HG03196 (cell line): ENCODE data around the gene SKIC2.
A peak's percentile ranks its signal among the peaks of the same experiment; 100 is the strongest.

Experiments
- ATAC-seq: cut with Tn5 transposase; IDR thresholded peaks from one replicate; pipeline ENCODE4 v1.9.1; 2021; ENCODE audit not compliant: unreplicated experiment

SKIC2 gene

DNA sequence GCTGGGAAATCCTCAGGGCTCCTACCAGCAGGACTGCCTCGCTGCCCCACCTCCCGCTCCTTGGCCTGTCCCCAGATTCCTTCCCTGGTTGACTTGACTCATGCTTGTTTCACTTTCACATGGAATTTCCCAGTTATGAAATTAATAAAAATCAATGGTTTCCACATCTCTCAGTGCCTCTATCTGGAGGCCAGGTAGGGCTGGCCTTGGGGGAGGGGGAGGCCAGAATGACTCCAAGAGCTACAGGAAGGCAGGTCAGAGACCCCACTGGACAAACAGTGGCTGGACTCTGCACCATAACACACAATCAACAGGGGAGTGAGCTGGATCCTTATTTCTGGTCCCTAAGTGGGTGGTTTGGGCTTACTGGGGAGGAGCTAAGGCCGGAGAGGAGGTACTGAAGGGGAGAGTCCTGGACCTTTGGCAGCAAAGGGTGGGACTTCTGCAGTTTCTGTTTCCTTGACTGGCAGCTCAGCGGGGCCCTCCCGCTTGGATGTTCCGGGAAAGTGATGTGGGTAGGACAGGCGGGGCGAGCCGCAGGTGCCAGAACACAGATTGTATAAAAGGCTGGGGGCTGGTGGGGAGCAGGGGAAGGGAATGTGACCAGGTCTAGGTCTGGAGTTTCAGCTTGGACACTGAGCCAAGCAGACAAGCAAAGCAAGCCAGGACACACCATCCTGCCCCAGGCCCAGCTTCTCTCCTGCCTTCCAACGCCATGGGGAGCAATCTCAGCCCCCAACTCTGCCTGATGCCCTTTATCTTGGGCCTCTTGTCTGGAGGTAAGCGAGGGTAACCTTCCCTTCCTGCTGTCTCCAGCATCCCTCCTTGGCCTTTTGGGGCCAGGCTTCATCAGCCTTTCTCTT lies 13.2 kb upstream of the SKIC2 start, which contains the start of gene CFB:
Gene CFB (plus strand): TSS at position 589 of the 863 bp plus-strand sequence. CDS start 127 bp downstream, at position 716.
- ATAC-seq, result no peak

DNA sequence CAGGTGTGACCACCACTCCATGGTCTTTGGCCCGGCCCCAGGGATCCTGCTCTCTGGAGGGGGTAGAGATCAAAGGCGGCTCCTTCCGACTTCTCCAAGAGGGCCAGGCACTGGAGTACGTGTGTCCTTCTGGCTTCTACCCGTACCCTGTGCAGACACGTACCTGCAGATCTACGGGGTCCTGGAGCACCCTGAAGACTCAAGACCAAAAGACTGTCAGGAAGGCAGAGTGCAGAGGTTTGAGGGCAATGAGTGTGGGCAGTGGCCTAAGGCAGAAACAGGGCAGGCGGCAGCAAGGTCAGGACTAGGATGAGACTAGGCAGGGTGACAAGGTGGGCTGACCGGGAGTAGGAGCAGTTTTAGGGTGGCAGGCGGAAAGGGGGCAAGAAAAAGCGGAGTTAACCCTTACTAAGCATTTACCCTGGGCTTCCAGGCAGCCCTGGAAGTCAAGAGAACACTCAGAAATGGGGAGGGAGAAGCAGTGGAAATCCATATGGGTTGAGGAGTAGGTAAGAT lies 12.5 kb upstream of the SKIC2 start:
- no peak for ATAC-seq

DNA sequence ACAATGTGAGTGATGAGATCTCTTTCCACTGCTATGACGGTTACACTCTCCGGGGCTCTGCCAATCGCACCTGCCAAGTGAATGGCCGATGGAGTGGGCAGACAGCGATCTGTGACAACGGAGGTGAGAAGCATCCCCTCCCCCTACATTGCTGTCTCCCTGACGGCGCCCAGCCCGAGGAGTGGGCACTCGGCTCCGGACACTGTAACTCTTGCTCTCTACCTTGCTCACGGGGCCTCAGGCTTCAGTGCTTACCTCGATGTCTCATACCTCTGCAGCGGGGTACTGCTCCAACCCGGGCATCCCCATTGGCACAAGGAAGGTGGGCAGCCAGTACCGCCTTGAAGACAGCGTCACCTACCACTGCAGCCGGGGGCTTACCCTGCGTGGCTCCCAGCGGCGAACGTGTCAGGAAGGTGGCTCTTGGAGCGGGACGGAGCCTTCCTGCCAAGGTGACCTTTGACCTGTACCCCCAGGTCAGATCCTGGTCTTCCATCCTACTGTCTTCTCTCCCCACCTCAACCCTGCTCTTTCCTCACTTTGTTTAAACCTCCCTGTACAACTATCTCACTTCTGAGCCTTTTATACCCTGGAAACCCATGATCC lies 11.8 kb upstream of the SKIC2 start:
- no peak for ATAC-seq

DNA sequence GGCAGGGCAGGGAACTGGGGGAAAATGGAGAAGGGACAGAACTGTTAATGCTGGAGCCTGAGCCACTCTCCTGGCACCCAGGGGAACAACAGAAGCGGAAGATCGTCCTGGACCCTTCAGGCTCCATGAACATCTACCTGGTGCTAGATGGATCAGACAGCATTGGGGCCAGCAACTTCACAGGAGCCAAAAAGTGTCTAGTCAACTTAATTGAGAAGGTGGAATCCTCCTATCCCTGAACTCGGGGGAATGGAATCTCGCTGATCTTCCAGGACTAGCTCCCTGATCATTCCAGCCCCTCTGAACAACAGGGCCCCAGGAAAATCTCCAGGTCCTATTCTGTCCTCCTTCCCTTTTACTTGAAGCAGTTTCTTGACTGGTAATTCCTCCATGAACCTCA lies 11.1 kb upstream of the SKIC2 start:
- ATAC-seq, result no peak

DNA sequence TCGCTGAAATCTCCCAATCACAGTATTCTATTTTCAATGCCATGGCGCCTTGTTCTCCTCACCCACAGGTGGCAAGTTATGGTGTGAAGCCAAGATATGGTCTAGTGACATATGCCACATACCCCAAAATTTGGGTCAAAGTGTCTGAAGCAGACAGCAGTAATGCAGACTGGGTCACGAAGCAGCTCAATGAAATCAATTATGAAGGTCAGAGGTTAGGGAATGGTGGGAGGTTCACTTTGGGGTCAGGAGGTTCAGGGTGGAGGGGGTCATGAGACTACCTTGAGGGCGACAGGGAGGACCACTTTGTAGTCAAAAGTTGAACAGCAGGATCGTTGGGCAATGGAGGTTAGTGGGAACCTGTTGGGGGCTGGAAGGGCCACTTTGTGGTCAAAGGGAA lies 10.7 kb upstream of the SKIC2 start:
- no peak for ATAC-seq

DNA sequence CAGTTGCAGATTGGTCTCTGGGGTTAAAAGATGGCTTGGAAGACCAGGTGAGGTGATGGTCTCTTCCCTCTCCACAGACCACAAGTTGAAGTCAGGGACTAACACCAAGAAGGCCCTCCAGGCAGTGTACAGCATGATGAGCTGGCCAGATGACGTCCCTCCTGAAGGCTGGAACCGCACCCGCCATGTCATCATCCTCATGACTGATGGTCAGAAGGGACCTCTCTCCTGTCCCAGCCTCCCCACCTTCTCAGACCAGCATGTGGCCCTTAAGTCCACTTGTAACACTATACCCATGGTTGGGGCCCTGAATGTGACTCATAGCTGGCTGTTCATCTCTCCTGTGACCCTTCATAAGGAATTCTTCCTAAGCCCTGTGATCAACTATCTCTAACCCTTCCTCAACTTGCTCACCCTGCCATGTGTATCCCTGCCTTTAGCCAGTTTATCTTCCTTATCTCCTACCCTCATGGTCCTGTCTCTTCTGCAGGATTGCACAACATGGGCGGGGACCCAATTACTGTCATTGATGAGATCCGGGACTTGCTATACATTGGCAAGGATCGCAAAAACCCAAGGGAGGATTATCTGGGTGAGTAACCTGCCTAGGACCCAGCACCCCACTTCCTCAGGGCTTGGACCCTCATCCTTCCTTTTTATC lies 10.1 kb upstream of the SKIC2 start:
- no peak for ATAC-seq

DNA sequence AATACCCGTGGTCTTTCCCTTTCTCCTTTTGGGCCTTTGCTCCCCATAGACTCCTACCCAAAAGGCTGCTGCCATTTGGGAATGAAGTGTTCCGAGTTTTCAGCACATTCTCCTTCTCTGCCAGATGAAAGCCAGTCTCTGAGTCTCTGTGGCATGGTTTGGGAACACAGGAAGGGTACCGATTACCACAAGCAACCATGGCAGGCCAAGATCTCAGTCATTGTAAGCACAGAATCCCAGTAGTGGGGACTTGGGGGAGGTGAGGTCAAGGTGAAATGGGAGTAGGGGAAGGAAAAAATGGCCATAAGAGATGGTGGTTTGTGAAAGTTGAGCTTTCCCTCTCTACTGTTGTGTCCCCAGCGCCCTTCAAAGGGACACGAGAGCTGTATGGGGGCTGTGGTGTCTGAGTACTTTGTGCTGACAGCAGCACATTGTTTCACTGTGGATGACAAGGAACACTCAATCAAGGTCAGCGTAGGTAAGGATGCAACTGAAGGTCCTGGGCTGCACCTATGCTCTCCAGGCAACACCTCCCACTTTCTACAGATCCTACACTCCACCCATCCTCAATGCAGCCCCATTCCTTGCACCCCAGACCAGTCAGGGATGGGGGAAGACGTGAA lies 8.9 kb upstream of the SKIC2 start:
- ATAC-seq, result no peak

DNA sequence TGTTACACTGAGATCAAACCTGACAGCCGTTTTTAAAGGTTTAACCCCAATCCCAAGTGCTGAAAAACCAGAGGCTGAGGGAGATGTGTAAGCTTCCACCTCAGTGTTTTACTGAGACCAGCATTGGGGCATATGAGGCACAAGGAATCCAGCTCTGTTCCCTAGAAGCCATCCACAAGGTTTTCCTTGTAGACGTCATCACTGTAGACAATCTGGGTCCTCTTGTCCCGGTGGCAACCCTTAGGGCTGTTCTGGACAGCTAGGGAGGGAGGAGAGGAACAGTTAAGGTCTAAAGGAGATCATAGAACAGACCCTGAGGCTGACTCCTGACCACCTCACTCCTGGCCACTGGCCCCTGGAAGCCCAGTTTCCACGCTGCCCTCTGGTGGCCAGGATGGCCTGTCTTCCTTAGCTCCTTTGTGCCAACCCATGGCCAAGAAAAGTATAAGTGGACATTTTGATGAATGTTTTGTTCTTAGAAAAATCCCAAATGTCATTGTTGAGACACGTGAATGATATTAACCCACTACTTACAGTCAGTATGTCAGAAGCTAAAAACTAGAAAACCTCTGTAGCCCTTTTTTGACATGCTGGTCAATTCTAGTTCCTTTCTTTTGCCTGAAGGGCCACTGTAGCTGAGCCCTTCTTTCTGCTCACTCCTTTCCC lies 6.7 kb upstream of the SKIC2 start:
- no peak for ATAC-seq

DNA sequence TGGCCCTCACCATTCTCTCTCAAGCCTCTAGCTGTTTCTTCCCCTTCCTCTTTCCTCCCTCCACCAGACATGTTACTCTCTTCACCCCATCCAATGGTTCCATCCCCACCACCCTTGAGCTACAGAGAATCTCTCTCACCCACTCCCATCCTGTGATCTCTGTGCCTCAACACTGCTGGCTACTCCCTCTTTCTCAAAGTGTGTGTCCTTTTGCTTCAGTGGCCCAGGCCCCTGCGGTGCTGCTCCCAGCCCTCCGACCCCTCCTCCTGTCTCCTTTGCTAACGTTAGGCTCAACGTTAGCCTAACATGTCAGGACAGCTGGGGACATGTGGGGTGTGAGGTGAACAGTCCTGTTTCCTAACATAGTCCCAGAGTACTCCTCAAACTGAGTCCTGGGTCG lies 6.1 kb upstream of the SKIC2 start:
- no peak for ATAC-seq

DNA sequence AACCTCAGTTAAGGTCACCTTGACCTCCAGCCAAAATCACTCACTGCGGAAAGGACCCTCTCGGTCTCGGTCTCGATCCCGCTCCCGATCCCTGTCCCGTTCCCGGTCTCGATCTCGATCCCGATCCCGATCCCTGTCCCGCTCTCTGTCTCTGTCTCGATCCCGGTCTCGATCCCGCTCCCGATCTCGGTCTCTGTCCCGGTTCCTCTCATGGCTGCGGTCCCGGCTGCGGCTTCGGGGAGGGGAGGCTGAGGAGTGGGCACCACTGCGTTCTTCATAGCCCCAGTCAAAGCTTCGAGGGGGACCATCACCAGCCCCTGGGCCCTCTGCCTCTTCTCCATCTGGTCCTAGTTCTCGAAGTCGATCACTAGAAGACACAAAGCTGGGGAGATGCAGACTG lies 4.5 kb upstream of the SKIC2 start:
- no peak for ATAC-seq

DNA sequence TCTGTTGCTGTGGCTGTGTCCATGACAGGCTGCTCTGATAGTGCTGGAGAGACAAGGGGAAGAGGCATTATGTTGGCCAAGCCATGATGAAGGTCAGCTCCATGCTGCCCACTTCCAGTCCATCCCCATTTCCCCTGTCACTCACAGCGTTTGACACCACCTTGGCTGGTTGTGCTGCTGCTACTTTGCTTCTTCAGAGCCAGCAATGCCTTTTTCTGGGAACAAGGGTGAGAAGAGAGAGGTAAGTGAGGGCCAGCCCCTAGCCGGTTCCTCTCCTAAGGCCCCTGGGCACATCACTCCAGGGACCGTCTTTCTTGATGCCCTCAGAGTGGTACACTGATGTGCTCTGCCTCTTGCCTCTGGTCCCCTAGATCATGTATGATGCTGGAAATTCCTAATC lies 2.2 kb upstream of the SKIC2 start:
- ATAC-seq, result no peak

DNA sequence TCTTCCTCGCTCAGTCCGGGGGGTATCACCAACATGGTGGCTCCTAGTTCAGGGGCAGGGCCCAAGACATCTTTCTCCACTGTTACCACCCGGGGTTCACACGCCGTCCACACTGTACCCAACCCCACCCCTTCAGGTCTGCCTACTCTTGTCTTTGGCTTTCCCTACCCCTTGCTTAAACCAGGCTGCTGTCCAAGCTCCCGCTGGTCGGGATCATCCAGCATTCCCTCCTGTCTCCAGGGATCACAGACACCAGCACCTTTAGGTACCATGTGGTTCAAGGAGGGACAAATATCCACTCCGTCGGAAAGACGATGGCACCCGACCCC lies 599 bp upstream of the SKIC2 start:
- ATAC-seq, result peak; percentile 6

DNA sequence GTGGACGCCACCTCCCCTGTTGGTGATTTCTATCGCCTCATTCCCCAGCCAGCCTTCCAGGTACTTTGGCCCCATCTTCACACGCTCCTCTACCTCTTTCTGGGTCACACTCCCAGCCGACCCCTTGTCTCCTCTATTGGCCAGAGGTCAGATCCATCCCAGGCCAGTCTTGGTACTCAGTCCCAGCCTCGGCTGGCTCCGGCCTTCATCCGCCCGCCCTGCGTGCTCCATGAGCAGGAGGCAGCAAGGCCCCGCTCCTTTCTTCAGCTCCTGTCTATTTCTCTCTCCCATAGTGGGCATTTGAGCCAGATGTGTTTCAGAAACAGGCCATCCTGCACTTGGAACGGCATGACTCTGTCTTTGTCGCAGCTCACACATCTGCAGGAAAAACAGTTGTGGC lies 2.6 kb downstream of the SKIC2 start:
- ATAC-seq, result no peak

DNA sequence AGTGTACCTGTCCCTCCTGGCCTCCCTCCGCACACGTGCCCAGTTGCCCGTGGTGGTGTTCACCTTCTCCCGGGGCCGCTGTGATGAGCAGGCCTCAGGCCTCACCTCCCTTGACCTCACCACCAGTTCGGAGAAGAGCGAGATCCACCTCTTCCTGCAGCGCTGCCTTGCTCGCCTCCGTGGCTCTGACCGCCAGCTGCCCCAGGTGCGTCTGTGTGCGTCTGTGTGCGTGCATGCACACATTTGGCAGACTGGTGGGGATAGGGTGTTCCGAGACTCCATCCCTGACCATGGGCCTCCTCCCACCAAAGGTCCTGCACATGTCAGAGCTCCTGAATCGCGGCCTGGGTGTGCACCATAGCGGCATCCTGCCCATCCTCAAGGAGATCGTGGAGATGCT lies 4.9 kb downstream of the SKIC2 start:
- no peak for ATAC-seq

DNA sequence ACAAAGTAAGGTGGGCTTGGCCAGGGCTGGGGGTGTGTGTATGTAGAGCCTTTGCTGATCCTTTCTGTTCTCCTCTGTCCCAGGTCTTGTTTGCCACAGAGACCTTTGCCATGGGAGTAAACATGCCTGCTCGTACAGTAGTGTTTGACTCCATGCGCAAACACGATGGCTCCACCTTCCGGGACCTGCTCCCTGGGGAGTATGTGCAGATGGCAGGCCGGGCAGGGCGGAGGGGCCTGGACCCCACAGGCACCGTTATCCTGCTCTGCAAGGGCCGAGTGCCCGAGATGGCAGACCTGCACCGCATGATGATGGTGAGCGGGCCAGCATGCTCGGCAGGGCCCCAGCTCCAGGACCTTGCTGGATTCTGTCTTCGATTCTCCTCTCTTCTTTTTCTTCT lies 6.7 kb downstream of the SKIC2 start:
- ATAC-seq, result no peak

DNA sequence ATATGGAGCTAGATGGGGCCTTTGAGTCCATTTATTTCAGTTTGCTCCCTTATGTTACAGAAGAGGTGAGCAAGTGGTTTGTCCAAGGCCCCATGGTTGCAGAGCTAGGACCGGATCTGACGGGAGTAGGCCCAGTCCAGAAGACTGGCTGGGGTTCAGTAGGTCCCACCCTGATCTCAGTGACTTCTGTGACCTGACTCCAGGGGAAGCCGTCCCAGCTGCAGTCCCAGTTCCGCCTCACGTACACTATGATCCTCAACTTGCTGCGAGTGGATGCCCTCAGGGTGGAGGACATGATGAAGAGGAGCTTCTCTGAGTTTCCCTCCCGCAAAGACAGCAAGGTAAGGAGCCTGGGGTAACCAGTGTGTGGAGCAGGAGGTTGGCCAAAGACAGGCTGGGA lies 7.5 kb downstream of the SKIC2 start:
- ATAC-seq, result no peak

DNA sequence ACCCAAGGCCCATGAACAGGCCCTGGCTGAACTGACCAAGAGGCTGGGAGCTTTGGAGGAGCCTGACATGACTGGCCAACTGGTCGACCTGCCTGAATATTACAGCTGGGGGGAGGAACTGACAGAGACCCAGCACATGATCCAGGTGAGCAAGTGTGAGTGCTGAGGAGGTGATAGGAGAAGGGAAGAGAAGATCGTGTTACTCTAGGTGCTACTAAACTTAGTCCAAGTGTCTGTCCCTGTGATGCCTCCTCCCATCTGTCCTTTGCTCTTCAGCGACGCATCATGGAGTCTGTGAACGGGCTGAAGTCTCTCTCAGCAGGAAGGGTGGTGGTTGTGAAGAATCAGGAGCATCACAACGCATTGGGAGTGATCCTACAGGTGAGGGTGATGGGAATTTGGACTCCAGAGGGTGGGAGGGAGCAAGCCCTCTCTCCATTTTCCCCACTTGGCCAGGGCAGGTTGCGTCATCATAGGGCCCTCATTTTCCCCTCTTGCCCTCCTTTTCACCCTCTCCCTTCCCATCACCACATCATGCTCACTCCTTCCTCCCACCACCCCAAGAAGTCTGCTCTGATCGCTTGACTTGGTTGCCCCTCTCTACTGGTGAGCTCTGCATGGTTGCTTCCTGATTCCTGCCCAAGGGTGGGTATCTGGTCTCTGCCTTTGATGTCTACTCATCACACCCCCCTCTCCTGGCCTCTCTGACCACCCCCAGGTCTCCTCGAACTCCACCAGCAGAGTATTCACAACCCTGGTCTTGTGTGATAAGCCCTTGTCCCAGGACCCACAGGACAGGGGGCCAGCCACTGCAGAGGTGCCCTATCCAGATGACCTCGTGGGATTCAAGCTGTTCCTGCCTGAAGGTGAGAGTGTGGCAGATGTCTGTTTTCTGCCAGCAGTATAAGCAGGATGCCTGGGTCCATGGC lies 8.3 kb downstream of the SKIC2 start:
- no peak for ATAC-seq

DNA sequence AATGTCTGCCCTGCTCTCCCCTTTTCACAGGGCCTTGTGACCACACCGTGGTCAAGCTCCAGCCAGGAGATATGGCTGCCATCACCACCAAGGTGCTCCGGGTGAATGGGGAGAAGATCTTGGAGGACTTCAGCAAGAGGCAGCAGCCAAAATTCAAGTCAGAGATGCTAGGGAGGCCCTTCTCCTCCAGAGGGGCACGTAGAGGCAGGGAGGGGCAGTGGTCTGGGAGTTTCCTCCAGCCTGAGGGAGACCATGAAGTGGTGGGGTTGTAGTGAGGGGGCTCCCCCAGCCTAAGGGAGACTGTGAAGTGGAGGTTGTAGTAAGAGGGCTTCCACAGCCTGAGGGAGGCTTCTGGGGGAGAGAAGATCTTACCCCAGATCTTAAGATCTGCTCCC lies 8.9 kb downstream of the SKIC2 start:
- ATAC-seq, result no peak

DNA sequence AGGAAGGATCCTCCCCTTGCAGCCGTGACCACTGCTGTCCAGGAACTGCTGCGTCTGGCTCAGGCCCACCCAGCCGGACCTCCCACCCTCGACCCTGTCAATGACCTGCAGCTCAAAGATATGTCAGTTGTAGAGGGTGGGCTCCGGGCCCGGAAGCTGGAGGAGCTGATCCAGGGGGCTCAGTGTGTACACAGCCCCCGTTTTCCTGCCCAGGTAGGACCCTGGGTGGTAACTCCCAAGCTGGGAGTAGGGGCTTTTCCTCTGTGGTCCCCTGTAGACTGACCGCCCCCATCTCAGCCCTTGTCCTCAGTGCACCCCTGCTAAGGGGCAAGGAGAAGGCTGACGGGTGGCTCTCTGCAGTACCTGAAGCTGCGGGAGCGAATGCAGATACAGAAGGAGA lies 9.4 kb downstream of the SKIC2 start:
- no peak for ATAC-seq
